D721Med (cell line): ENCODE data around the gene UBTFL1.
A peak's percentile ranks its signal among the peaks of the same experiment; 100 is the strongest.
"Not testable (repeated sequence)": the region's sequence is repeated elsewhere in the genome, so short reads cannot be mapped to it uniquely, and the experiment has no call there.

Experiments used
- DNase-seq: peaks from one replicate; pipeline ENCODE4 v3.0.0; 2011; ENCODE audit warnings: low spot score; ENCODE audit not compliant: insufficient read length
- FAIRE-seq: peaks from 2 replicates; lab custom pipeline; 2011; peaks lifted over from hg19 to GRCh38; lab: Jason Lieb, UNC
- CTCF ChIP-seq: IDR thresholded peaks from 2 replicates; pipeline ENCODE4 v1.5.1; 2012; ENCODE audit warnings: mild to moderate bottlenecking, control low read depth; ENCODE audit not compliant: insufficient read depth; ENCODE audit errors: missing control alignments

UBTFL1 gene

GRCh38 chr11:90085650-90086049 is at the start of gene UBTFL1:
Gene UBTFL1, plus strand, starts transcription at chr11:90085950. Its CDS starts 0 bp downstream, at chr11:90085950.
- not testable (repeated sequence) for FAIRE-seq, DNase-seq

- not testable (repeated sequence) for FAIRE-seq, DNase-seq
Observed at GRCh38 chr11:90051591-90052209, 34.0 kb upstream of the UBTFL1 start.

- DNase-seq, FAIRE-seq: not testable (repeated sequence)
Observed at GRCh38 chr11:90052311-90052710, 33.4 kb upstream of the UBTFL1 start.

- not testable (repeated sequence) for DNase-seq, FAIRE-seq
Observed at GRCh38 chr11:90053545-90053944, 32.2 kb upstream of the UBTFL1 start.

GRCh38 chr11:90088731-90089130 is 3.0 kb downstream of the UBTFL1 start:
- DNase-seq, FAIRE-seq: not testable (repeated sequence)

- FAIRE-seq = not testable (repeated sequence)
Observed at GRCh38 chr11:90095230-90095924, 9.6 kb downstream of the UBTFL1 start.

GRCh38 chr11:90098261-90098660 is 12.5 kb downstream of the UBTFL1 start:
- not testable (repeated sequence) for FAIRE-seq, DNase-seq

More at GRCh38 chr11:90095230-90095924, 9.6 kb downstream of the UBTFL1 start:
- not testable (repeated sequence) for DNase-seq

- TF ChIP-seq CTCF = no peak
- DNase-seq (no peak), FAIRE-seq (no peak)
Observed at GRCh38 chr11:90100431-90100830, 14.7 kb downstream of the UBTFL1 start.

- FAIRE-seq (no peak), DNase-seq (no peak)
- peak; percentile 45 for TF ChIP-seq CTCF
Observed at GRCh38 chr11:90113541-90113940, 27.8 kb downstream of the UBTFL1 start.

GRCh38 chr11:90120191-90120590 is 34.4 kb downstream of the UBTFL1 start:
- TF ChIP-seq CTCF = no peak
- no peak for FAIRE-seq
- DNase-seq = no peak

GRCh38 chr11:90124371-90124770 is 38.6 kb downstream of the UBTFL1 start:
- DNase-seq (no peak), FAIRE-seq (no peak)
- TF ChIP-seq CTCF = no peak
